DMS79 treated with DMSO at 0.1 percent for 48 hours (cell line): ENCODE data around the gene TRIM25.
A peak's percentile ranks its signal among the peaks of the same experiment; 100 is the strongest.

Source experiments
- DNase-seq: peaks from one replicate; lab custom pipeline; 2025; lab: John Stamatoyannopoulos, UW

TRIM25 gene

DNA sequence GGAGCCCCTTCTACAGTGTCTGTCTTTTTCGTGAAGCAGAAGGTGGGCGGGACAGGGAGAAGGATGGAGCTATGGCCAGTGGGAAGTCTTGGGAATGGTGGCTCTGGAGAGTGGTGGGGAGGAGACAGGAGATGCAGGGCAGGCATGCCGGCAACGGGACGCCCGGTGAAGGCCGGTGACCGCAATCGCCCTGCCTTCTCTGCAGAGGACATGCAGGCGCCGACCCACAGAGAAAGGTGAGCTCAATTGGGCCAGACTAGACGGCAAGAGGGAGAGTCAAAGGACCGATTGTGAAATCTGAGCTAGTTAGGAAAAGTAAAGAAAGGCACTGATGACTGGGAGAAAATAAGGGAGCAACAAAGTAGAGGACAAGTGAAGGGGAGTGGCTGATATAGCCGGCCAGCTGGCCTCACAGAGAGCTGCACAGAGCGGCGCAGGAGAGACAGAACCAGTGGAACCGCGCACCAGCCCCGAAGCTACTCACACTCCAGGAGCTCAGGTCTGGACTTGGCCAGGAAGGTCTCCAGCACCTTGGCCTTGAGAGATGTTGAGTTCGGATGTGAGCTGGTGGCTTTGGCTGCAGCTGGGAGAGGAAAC lies 18.9 kb downstream of the TRIM25 start:
- DNase-seq: no peak

DNA sequence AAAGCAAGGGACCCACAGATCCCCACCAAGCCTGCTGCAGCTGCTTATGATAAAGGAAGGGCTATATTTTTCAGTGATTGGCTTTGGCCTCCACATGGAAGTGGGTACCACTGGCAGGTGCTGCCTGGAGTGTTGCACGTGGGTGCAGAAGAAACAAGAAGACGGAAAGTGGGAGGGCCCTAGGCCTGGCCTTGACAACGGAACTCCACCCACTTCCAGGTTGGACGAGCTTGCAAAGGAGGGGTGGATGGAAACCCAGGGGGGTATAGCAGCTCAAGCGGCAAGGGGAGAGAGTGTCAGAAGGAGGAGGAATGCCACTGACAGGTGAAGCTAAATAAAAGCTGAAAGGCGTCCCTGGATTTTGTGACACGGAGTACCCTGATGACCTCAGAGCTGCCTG lies 20.3 kb downstream of the TRIM25 start:
- no peak for DNase-seq

DNA sequence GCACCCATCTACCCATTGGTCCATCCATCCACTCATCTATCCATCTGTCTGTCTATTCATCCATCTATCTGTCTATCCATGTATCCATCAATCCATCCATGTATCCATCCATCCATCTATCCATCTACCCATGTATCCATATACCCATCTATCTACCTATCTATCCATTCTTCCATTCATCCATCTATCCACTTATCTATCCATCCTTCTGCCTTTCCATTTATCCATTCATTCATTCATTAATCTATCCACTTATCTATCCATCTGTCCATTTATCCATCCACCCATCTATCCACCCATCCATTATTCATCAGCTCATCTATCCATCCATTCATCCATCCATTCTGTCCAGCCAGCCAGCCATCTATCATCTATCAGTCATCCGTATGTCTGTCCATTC lies 21.5 kb downstream of the TRIM25 start:
- no peak for DNase-seq

DNA sequence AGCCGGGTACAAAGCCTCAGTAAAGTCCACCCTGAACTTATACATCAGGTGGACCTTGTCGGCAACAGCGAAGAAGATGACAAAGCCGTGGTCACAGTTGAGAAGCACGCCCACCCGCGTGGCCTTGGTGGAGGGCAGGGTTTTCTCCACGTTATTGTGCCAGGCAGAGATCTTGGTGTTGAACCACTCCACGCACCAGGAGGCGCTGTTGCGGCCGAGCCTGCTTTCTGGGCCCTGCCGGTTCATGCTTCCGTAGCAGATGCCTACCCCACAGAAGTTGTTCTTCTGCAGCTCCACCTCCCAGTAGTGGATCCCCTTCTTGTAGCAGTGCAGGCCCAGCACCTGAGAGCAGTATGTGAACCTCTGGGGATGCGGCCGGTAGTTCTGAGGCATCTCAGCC lies 22.1 kb downstream of the TRIM25 start:
- DNase-seq: no peak

DNA sequence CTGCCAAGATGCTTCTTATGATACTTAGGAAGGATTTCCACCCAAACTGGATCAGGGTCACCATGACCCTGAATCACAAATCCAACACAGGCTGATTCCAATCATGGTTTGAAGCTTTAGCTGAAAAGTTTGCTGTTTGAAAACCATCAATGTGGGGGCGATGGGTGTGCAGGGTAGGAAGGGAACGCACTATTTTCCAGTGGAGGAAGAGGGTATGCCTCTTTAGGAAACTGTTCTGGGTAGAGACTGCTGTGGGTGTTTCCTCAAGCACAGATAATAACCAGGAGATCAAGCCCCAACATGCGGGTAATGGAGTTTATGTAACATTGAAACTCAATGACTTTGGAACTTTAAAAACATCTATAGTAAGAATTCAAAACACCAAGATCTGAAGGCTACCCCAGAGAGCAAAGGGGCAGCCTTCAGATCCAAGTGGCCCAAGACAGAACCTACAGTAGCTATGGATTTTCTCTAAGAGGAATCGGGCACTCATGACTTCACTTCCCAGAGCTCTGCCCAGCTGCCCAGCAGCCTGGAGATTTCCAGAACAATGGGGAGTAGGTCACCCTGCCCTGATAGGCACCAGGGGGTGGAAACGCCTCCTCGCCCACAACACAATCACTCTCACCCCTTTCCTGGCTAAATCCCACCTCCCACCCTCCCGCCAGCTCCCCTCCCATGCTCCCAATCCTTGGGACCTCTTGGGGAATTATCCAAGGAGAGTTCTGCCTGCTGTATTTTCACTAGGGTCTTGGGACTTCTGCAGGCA lies 22.8 kb downstream of the TRIM25 start:
- DNase-seq: no peak

DNA sequence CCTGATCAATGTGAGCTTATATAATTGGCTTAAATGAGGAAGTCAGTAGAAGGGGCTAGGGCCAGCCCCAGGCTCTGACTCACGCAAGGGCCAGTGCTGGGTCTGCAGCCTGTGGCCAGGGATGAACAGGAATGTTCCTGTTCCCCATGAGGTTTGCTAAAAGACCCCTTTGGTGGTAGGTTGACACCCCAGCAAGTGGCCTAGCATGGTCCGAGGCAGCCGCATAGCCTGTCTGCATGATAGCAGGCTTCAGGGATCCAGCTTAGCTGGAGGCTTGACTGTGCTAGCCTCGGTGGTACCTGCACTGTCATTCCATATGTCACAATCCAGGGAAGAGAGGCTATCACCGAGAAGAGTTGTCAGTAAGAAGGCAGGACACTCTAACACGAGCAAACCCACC lies 23.5 kb downstream of the TRIM25 start:
- no peak for DNase-seq

DNA sequence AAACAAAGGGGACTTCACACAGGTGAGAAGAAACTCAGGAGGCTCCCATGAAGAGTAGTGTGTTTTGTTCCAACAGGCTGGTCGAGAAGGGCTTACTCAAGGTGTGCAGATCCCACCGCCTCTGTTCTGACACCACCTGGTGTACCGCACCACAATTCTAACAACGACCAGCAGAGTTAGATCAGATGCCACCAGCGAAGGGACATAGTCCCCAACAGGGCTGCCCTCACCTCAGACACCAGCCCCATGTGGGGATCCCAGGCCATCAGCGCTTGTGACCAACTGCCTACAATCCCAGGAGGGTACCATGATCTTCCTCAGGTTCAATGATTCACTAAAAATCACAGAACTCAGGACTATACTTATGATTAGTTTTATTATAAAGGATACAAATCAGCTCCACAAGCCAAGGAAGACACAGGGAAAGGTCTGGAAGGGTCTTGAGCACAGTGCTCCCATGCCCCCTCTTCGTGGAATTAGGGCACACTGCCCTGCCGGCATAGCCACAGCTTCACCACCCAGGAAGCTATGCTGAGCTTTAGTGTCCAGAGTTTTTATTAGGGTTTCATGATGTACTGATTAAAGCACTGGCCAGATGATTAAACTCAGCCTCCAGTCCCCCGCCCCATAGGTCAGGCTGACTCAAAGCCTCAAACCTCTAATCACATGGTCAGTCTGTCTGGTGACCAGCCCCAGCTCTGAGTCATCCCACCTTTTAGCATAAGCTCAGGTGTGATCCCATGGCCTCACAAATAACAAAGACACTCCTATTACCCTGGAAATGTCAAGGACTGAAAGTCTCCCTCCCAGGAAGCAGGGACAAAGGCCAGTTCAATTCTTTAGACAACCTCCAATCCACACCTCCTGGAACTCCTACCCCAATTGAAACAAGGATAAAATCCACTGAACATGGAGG lies 26.0 kb downstream of the TRIM25 start:
- DNase-seq: no peak

DNA sequence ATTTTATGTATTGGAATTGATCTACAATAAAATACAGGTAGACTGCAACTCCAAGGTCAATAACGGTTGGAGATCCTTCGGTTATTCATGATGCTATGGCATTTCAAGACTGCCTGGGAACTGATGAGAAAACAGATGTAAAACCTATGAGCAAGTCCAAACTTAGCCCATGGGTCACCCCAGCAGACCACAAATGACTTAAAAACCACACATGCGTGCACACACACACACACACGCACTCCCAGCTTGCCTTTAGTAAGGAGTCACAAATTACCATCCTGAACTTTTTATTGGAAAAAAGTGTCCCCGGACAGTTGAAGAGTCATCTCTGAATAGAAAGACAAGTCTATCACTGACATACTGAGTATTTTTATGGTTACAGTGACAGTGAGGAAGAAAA lies 26.7 kb downstream of the TRIM25 start:
- DNase-seq: no peak

DNA sequence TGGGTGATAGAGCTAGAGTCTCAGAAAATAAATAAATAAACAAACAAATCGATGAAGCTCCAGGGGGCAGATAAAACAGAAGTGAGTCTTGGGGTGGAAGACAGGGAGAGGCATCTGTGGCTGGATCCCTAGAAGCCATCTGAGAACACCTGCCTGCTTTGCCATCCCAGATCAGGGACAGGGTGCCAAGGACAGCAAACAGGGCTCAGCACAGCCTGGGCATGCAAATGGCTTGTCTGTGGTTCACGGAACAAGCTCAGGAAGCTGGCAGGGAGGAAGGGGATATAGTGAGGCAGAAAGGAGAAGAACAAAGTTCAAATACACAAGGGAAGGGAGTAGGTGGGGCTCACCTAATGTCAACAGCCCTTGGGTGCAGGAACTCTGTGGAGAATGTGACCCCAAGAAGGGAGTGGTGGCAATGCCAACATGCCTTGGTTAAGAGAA lies 27.5 kb downstream of the TRIM25 start:
- DNase-seq: no peak

DNA sequence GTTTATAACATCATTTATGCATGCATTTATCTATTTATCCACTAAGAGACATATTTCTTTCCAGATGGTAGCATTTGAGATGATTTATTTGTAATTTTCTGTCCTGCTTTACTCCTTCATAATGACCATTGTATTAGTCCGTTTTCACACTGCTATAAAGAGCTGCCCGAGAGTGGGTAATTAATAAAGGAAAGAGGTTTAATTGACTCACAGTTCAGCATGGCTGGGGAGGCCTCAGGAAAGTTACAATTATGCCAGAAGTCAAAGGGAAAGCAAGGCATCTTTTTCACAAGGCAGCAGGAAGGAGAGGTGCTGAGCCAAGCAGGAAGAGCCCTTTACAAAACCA lies 28.6 kb downstream of the TRIM25 start:
- no peak for DNase-seq

DNA sequence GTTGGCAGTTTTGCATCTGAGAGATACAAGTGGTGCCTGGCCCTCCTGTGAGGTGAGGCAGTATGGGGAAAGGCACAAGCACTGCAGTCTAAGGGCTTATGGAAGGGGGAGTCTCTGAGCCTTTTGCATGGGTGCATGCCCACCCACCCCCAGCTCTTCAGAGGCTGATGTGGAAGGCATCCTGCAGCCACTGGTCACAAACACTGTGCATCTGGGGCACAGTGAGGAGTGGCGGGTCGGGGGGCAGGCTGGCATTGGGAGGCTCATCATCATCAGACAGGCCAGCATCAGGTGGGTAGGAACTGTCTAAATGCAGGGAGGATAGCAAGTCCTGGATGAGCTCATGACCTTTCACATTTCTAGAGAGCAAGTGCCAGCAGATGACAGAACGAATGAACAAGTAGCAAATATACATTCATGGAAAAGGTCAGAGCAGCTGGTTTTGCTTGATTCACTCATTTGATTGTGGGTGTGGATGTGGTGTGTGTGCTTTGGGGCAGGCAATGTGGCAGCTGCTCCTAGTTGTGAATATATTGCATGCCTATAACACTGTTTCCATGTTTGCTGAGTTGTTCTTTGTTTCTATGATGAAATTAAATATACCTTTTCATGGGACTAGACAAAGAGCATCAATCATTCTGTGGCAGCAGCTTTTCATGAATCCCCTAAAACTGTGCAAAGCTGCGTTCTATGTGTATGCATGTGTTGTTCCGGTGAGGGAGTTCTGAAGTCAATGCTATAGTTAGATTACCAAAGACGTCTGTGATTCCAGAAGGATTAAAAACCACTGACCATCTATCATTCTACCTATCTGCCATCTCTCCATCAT lies 29.2 kb downstream of the TRIM25 start:
- DNase-seq: no peak

DNA sequence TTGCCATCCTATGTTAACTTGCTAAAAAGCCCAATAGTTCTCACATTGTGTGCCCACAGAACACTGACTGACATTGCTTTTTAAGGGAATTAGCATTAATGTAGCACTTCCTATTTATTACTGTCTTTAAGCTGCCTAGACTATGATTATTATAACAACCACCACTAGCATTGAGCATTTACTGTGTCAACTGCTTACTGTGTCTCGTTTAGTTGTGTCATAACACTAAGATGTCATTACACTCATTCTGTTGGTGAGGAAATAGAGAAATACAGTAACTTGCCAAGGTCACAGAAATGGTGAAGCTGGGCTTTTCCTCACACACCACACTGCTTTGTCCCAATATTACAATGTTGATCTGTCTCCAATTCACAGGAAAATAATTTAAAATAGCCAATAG lies 30.2 kb downstream of the TRIM25 start:
- DNase-seq: no peak

DNA sequence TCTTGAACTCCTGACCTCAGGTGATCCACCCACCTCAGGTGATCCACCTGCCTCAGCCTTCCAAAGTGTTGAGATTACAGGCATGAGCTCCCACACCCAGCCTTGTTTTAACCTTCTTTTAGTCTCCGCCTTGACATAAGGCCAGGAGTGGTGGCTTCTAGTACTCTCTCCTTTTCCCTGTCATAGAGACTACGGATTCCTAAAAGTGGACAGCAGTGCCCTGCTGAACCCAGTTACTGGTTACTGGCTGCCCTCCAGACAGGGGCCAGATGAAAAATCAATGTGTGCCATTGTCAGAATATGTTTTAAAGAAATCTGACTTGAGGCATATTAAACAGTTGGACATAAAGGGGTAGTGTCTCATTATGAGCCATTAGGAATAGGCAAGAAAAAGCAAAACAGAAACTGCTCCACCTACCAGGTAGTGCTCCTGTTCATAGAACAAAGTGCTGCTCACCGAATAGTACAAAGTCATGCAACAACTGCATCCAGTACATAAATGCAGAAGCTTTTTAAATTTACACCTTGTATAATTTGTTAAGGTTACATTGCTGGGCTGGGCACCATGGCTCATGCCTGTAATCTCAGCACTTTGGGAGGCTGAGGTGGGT lies 32.1 kb downstream of the TRIM25 start:
- DNase-seq: no peak

DNA sequence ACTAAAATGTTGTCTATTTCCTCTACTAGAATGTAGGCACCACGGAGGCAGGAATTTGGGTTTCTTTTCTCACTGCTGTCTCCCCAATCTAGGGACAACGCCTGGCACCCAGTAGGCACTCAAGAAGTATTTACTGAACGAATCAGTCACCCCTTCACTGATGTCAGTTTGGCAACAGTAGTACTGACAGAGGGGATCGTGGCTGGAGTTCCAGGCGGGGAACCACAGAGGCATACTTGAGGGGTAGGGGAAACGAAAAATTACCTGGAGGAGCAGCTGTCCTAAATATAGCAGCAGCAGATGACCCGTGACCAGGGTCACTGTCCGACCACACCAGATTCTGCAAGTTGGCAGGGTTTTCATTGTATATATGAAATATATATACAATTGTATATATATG lies 33.3 kb downstream of the TRIM25 start:
- no peak for DNase-seq

DNA sequence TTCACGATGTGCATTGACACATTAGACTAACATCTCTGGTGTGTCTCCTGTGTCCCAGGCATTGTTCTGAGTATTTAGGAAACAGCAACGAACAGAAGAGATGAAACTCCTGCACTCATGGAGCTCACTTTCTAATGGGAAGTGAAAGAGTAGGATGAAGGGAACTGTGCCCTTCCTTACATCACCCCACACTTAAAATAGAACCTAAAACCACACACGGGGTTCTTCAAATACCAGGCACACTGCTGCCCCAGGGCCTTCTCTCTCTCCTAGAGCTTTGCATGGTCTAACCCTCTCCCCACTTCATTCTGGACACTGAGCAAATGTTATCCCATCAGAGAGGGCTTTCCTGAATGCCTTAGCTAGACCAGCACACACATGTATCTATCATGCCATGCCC lies 33.7 kb downstream of the TRIM25 start:
- no peak for DNase-seq

DNA sequence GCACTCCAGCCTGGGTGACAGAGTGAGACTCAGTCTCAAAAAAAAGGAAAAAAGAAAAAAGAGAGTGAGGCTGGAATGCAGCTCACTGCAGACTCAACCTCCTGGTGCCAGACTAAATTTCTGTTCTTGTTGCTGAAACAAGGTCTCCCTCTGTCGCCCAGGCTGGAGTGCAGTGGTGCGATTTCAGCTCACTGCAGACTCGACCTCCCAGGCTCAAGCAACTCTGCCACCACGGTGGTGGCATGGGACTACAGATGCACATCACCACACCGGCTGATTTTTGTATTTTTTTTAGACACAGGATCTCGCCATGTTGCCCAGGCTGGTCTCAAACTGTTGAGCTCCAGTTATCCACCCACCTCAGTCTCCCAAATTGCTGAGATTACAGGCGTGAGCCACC lies 34.6 kb downstream of the TRIM25 start:
- no peak for DNase-seq

DNA sequence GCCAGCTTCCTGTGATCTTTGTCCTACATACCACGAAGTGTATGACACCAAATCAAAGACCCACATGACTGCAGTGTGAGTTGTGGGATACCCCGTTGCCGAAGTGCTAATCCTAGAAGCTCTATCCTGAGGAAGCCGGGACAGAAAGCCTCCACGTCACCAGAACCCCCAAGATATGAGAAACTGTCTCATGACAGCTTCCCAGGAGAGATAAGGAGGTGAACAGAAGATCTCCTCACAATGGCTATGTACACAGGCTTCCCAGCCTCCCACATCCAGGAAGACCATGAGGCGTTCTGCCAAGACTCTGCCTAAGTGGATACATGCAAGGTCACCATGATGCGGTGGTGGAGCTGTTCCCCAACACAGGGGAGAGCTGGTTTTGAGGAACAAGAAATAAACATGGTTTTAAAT lies 37.1 kb downstream of the TRIM25 start:
- no peak for DNase-seq

DNA sequence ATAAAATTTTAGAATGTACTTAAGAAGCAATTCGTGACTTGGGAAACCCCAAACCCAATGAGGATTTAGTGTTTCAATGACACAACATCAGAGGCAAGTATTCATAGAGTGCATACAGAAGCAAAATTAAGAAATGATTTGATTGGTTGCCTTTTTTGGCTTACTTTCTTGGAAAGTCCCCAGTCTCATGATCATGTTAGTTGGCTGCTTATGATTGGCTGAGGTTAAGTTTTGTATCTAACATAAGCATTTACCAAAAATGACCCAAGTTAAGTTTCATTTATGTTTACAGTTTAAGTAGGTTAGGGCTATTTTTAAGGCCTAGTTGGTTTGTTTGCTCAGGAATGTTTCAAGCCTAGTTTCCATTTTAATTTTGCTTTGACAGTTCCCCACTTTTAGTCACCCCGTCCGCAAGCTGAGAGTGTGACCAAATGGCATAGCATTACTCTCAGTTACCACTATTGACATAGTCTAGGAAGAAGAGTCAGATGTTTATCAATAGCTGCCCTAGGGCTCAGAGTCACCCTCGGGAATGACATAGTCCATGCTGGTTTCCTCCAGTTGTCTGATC lies 43.7 kb downstream of the TRIM25 start:
- DNase-seq: no peak

DNA sequence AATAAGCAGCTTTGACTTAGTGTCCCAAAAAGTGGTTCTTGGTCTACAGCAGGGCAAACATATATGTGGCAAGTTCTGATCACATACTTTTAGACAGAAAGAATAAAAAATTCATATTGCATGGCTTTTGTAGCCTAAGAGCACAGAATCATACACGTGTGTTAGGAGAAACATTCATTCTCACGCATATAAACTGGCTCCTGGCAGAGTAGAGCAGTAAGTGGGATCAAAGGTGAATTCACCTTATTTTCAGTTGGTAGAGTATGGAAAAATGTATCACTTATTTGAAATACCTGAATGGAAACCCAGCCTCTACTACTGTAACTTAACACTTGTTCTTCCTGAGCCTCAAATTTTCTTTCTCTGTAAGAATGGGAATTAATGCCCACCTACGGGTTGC lies 45.1 kb downstream of the TRIM25 start:
- no peak for DNase-seq

DNA sequence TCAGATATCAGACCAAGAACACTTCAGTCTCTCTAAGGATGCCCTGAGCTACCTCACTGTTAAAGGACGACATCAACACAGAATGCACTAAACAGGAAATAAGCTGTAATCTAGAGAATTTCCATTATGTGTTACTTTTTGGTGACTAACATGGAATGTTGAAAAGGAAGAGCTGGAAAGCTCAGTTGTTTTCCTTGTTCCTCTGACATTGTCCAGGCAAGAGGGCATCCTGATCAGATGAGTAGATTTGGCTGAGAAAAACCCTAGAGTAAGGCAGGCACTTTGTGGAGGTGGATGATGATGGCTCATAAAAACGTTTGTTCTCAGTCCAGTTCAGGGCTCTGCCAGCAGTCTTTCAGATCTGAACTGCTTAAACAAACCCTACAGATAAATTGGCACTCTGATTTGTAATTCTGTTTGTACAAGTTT lies 45.9 kb downstream of the TRIM25 start:
- DNase-seq: peak; percentile 4

DNA sequence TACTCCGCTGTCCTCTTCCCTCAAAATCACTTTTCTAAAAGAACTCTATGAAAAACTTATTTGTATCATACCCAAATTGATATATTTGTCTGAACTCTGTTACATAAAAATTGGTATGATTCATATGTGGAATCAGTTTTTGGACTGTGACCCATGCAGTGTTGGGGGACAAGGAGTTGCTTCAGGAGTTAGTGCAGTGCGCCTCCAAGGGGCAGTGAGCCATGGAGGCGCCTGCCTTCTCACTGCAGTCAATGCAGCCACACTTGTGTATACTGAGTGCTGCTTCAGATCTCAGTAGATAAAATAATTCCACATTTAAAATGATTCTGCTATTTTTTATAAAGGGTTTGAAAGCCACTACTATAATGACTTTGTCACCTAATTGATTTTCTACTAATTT lies 47.4 kb downstream of the TRIM25 start:
- DNase-seq: no peak
